HepG2 (cell line): ENCODE measurements around the gene PFN1. TPM values are rescaled to one million over a fixed set of nuclear protein-coding genes. Genes with fewer than 3 reads are reported as not detected.

Experiments
- BCL6 ChIP-seq: IDR thresholded peaks from 2 replicates; pipeline ENCODE4 v1.6.1; 2016; ENCODE audit warnings: missing genetic modification reagents, missing compliant biosample characterization
- FOXM1 ChIP-seq: sonication (generic); formaldehyde crosslinking; IDR thresholded peaks from 2 replicates; pipeline ENCODE4 v1.5.0; 2020; ENCODE audit warnings: missing genetic modification reagents
- GATAD1 ChIP-seq: IDR thresholded peaks from 2 replicates; pipeline ENCODE4 v1.6.1; 2016; ENCODE audit warnings: missing genetic modification reagents, missing compliant biosample characterization
- HNRNPLL ChIP-seq: fragments of 200-400 bp; formaldehyde crosslinking; IDR thresholded peaks from 2 replicates; pipeline ENCODE4 v1.6.1; 2017; ENCODE audit warnings: mild to moderate bottlenecking, low read depth, low read length; ENCODE audit not compliant: poor library complexity, severe bottlenecking
- JUND ChIP-seq: sonication (generic); formaldehyde crosslinking; IDR thresholded peaks from 2 replicates; pipeline ENCODE4 v1.8.0; 2022; ENCODE audit warnings: mild to moderate bottlenecking, missing genetic modification reagents
- KMT2A ChIP-seq: sonication (generic); formaldehyde crosslinking; IDR thresholded peaks from 2 replicates; pipeline ENCODE4 v1.4.0; 2020; ENCODE audit warnings: missing genetic modification reagents
- PHF20 ChIP-seq: sonication (generic); formaldehyde crosslinking; IDR thresholded peaks from 2 replicates; pipeline ENCODE4 v1.5.0; 2020; ENCODE audit warnings: mild to moderate bottlenecking, missing genetic modification reagents
- SNAPC2 ChIP-seq: sonication (generic); formaldehyde crosslinking; IDR thresholded peaks from 2 replicates; pipeline ENCODE4 v1.8.1; 2022; ENCODE audit warnings: mild to moderate bottlenecking, missing genetic modification reagents
- YEATS4 ChIP-seq: sonication (generic); formaldehyde crosslinking; IDR thresholded peaks from 2 replicates; pipeline ENCODE4 v1.4.0; 2020; ENCODE audit warnings: missing genetic modification reagents, borderline replicate concordance
- ZMYM2 ChIP-seq: sonication (generic); formaldehyde crosslinking; IDR thresholded peaks from 2 replicates; pipeline ENCODE4 v1.8.0; 2022; ENCODE audit warnings: mild to moderate bottlenecking, missing genetic modification reagents
- ZNF225 ChIP-seq: sonication (generic); formaldehyde crosslinking; IDR thresholded peaks from 2 replicates; pipeline ENCODE4 v1.4.0; 2020; ENCODE audit warnings: mild to moderate bottlenecking, missing genetic modification reagents
- ZNF619 ChIP-seq: sonication (generic); formaldehyde crosslinking; IDR thresholded peaks from 2 replicates; pipeline ENCODE4 v1.4.0; 2020; ENCODE audit warnings: mild to moderate bottlenecking, missing genetic modification reagents
- ZNF713 ChIP-seq: sonication (generic); formaldehyde crosslinking; IDR thresholded peaks from 2 replicates; pipeline ENCODE4 v1.4.0; 2020; ENCODE audit warnings: mild to moderate bottlenecking, missing genetic modification reagents
- ZNF839 ChIP-seq: sonication (generic); formaldehyde crosslinking; IDR thresholded peaks from 2 replicates; pipeline ENCODE4 v1.4.0; 2020; ENCODE audit warnings: missing genetic modification reagents, mild to moderate bottlenecking, borderline replicate concordance
- polyA plus RNA-seq, 8 experiments: library from polyadenylated mRNA; depleted of rRNA in 3 of 8; stranded (reverse) in 7 of 8; unstranded in 1 of 8; fragments of >200 nt; fragmentation: Illumina TruSeq in 4 of 8; extraction: Trizol in 4 of 8; gene quantifications; 2 replicates each; pipeline versions ENCODE4 v1.2.1 to v1.2.3, GENCODE V29; 2011 to 2016; ENCODE audit warnings: low read depth in 4 of 8, missing spikeins in 1 of 8, mixed read lengths in 1 of 8; ENCODE audit not compliant: insufficient read depth in 1 of 8
- total RNA-seq, 5 experiments: library from RNA; depleted of rRNA; stranded (reverse); fragments of >200 nt; fragmentation: Illumina TruSeq; extraction: Trizol; gene quantifications; 2 replicates each; pipeline ENCODE4 v1.2.3, GENCODE V29; 2016; ENCODE audit warnings: low read depth in 1 of 5
- TF ChIP-seq, protein P1 (sequence below): sonication (generic); formaldehyde crosslinking; IDR thresholded peaks from 2 replicates; pipeline ENCODE4 v1.4.0; 2020; ENCODE audit warnings: missing genetic modification reagents, borderline replicate concordance
- TF ChIP-seq, protein P2 (sequence below): sonication (generic); formaldehyde crosslinking; IDR thresholded peaks from 2 replicates; pipeline ENCODE4 v1.4.0; 2020; ENCODE audit warnings: low read depth, mild to moderate bottlenecking, missing genetic modification reagents
- TF ChIP-seq, protein P3 (sequence below): IDR thresholded peaks from 2 replicates; pipeline ENCODE4 v1.6.1; 2016; ENCODE audit warnings: low read depth, borderline replicate concordance
- TF ChIP-seq, protein P4 (sequence below): sonication (generic); formaldehyde crosslinking; IDR thresholded peaks from 2 replicates; pipeline ENCODE4 v1.4.0; 2020; ENCODE audit warnings: missing genetic modification reagents, mild to moderate bottlenecking, borderline replicate concordance
- TF ChIP-seq, protein P5 (sequence below): sonication (generic); formaldehyde crosslinking; IDR thresholded peaks from 2 replicates; pipeline ENCODE4 v1.4.0; 2020; ENCODE audit warnings: mild to moderate bottlenecking, missing genetic modification reagents, borderline replicate concordance

PFN1 gene
- total and polyA plus RNA-seq, 2 of the 13 experiments (the other 11 are each of a cell fraction or from before 2014, with no cell fraction given) = 494 to 613 TPM

DNA sequence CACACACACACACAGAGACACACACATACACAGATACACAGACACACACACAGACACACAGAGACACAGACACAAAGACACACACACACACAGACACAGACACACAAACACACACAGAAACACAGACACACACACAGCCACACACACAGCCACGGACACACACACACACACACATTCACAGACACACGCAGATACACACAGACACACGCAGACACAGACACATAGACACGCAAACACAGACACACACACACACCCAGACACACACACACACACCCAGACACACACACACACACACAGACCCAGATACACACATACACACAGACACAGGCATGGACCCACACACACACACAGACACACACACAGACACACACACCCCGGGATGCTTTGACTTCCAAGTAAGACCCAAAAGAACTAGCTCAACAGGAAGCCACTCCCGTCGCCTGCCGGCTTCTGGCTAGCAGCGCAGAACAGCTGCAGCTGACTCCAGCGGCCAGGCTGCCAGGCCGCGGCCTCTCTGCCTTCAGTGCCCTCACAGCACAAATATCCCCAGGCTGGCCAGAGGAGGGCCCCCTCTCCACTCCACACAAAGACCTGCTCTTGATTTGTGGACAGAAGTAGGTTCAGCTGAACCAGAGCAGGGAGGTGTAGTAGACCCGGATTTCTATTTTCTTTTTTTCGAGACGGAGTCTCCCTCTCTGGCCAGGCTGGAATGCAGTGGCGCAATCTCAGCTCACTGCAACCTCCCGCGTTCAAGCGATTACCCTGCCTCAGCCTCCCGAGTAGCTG is 39.4 kb downstream of the PFN1 start (continued):
- TF ChIP-seq HNRNPLL (no peak), ZNF839 (CRISPR knock-in tag) (0 out of 2 replicates have a peak, but pooled peaks have one; percentile 26), PHF20 (CRISPR knock-in tag) (no peak), GATAD1 (CRISPR knock-in tag) (peak; percentile 49; the same call in 1 of the 2 replicates), SNAPC2 (CRISPR knock-in tag) (no peak), KMT2A (CRISPR knock-in tag) (0 out of 2 replicates have a peak, but pooled peaks have one; percentile 7), ZMYM2 (CRISPR knock-in tag) (peak; percentile 77), ZNF713 (CRISPR knock-in tag) (0 out of 2 replicates have a peak, but pooled peaks have one; percentile 25), ZNF619 (0 out of 2 replicates have a peak, but pooled peaks have one; percentile 25), YEATS4 (0 out of 2 replicates have a peak, but pooled peaks have one; percentile 25), JUND (CRISPR knock-in tag) (no peak; the same call in 1 of the 2 replicates), ZNF225 (CRISPR knock-in tag) (no peak), BCL6 (peak; percentile 25; the same call in 1 of the 2 replicates), FOXM1 (CRISPR knock-in tag) (no peak)
- TF ChIP-seq, protein P1, sequence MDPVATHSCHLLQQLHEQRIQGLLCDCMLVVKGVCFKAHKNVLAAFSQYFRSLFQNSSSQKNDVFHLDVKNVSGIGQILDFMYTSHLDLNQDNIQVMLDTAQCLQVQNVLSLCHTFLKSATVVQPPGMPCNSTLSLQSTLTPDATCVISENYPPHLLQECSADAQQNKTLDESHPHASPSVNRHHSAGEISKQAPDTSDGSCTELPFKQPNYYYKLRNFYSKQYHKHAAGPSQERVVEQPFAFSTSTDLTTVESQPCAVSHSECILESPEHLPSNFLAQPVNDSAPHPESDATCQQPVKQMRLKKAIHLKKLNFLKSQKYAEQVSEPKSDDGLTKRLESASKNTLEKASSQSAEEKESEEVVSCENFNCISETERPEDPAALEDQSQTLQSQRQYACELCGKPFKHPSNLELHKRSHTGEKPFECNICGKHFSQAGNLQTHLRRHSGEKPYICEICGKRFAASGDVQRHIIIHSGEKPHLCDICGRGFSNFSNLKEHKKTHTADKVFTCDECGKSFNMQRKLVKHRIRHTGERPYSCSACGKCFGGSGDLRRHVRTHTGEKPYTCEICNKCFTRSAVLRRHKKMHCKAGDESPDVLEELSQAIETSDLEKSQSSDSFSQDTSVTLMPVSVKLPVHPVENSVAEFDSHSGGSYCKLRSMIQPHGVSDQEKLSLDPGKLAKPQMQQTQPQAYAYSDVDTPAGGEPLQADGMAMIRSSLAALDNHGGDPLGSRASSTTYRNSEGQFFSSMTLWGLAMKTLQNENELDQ (CRISPR knock-in tag) = no peak
- TF ChIP-seq, protein P2, sequence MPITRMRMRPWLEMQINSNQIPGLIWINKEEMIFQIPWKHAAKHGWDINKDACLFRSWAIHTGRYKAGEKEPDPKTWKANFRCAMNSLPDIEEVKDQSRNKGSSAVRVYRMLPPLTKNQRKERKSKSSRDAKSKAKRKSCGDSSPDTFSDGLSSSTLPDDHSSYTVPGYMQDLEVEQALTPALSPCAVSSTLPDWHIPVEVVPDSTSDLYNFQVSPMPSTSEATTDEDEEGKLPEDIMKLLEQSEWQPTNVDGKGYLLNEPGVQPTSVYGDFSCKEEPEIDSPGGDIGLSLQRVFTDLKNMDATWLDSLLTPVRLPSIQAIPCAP = no peak
- TF ChIP-seq, protein P3, sequence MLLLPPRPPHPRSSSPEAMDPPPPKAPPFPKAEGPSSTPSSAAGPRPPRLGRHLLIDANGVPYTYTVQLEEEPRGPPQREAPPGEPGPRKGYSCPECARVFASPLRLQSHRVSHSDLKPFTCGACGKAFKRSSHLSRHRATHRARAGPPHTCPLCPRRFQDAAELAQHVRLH (CRISPR knock-in tag) = no peak
- TF ChIP-seq, protein P4, sequence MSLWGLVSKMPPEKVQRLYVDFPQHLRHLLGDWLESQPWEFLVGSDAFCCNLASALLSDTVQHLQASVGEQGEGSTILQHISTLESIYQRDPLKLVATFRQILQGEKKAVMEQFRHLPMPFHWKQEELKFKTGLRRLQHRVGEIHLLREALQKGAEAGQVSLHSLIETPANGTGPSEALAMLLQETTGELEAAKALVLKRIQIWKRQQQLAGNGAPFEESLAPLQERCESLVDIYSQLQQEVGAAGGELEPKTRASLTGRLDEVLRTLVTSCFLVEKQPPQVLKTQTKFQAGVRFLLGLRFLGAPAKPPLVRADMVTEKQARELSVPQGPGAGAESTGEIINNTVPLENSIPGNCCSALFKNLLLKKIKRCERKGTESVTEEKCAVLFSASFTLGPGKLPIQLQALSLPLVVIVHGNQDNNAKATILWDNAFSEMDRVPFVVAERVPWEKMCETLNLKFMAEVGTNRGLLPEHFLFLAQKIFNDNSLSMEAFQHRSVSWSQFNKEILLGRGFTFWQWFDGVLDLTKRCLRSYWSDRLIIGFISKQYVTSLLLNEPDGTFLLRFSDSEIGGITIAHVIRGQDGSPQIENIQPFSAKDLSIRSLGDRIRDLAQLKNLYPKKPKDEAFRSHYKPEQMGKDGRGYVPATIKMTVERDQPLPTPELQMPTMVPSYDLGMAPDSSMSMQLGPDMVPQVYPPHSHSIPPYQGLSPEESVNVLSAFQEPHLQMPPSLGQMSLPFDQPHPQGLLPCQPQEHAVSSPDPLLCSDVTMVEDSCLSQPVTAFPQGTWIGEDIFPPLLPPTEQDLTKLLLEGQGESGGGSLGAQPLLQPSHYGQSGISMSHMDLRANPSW (CRISPR knock-in tag) = peak; percentile 73; the same call in 1 of the 2 replicates
- TF ChIP-seq, protein P5, sequence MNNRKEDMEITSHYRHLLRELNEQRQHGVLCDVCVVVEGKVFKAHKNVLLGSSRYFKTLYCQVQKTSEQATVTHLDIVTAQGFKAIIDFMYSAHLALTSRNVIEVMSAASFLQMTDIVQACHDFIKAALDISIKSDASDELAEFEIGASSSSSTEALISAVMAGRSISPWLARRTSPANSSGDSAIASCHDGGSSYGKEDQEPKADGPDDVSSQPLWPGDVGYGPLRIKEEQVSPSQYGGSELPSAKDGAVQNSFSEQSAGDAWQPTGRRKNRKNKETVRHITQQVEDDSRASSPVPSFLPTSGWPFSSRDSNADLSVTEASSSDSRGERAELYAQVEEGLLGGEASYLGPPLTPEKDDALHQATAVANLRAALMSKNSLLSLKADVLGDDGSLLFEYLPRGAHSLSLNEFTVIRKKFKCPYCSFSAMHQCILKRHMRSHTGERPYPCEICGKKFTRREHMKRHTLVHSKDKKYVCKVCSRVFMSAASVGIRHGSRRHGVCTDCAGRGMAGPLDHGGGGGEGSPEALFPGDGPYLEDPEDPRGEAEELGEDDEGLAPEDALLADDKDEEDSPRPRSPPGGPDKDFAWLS (CRISPR knock-in tag) = no peak
